Chondrocyte (in vitro differentiated cells): Measurements from ENCODE around the gene CETP. TPM values are rescaled to one million over a fixed set of nuclear protein-coding genes. Genes with fewer than 3 reads are reported as not detected.

Experiments
- DNase-seq: peaks from one replicate; pipeline ENCODE4 v3.0.0; 2021; ENCODE audit warnings: mixed read lengths, low spot score
- H3K27ac Mint-ChIP-seq: one replicate; pipeline ENCODE4 v1.8.0; 2021; ENCODE audit warnings: mild to moderate bottlenecking, moderate library complexity, mixed read lengths; ENCODE audit not compliant: unreplicated experiment
- H3K27me3 Mint-ChIP-seq: 2 replicates; pipeline ENCODE4 v1.8.0; 2021; ENCODE audit warnings: low read depth, mixed read lengths
- H3K36me3 Mint-ChIP-seq: 2 replicates; pipeline ENCODE4 v1.8.0; 2021; ENCODE audit warnings: low read depth, mixed read lengths
- H3K4me1 Mint-ChIP-seq: 2 replicates; pipeline ENCODE4 v1.8.0; 2021; ENCODE audit warnings: low read depth, mild to moderate bottlenecking, mixed read lengths
- H3K4me3 Mint-ChIP-seq: one replicate; pipeline ENCODE4 v1.8.0; 2021; ENCODE audit warnings: mild to moderate bottlenecking, moderate library complexity, mixed read lengths; ENCODE audit not compliant: unreplicated experiment
- H3K9me3 Mint-ChIP-seq: 2 replicates; pipeline ENCODE4 v1.8.0; 2021; ENCODE audit warnings: low read depth, mixed read lengths
- total RNA-seq: library from RNA; stranded (reverse); gene quantifications from 3 replicates; pipeline ENCODE4 v1.2.1, GENCODE V29; 2021
- TF ChIP-seq, protein P1 (sequence below): fragments of 200-600 bp; sonication (generic); IDR thresholded peaks from 2 replicates; pipeline ENCODE4 v1.5.0; 2021; ENCODE audit warnings: antibody characterized with exemption, mild to moderate bottlenecking, moderate library complexity

CETP gene
- total RNA-seq, 1 donor from 2014 or later = not detected

DNA sequence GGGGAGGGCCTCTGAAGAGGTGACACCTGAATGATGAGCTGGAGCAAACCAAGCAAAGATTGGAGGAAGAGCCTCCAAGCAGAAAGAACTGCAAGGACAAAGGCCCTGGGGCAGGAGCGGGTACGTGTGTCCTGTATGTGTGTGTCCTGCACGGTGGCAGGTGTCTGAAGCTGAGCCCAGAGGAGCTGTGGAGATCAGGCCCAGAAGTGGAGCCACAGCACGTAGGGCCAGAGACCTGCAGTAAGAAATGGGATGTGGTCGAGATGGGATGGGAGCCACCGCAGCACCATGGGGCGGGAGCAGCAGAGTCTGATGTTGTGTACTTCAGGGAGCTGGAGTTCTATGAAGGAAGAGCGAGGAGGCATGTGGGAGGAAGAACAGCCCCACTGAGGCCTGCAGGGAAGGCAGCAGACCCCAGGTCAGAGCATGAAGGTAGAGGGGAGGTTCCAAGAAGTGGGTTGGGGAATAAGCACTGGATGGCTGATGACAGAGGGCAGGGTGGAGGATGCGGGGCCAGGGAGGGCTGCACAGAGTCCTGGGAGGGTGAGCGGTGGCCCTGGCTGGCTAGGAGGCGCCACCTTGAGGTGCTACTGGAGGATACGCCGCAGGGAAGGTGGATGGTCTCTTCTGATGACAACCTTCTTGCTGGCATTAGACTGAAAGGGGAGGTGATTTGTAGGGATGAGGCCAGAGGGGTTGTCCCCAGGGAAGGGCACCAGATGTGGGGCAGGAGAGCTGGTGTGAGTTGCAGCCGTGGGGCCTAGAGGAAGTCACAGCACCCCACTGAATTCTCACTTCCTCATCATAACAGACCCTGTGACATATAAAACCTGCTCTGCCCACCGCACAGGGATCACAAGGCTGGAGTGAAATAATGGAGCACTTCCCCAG lies 10.6 kb upstream of the CETP start:
- DNase-seq = no peak
- peak overlapping the region; percentile 67 for H3K27ac Mint-ChIP-seq
- H3K4me3 Mint-ChIP-seq = no peak overlapping the region
- H3K36me3 Mint-ChIP-seq = no peaks in the 10 kb centered on the region
- peaks cover 6% of the 10 kb centered on the region for H3K4me1 Mint-ChIP-seq
- no peaks in the 10 kb centered on the region for H3K27me3 Mint-ChIP-seq
- no peaks in the 10 kb centered on the region for H3K9me3 Mint-ChIP-seq
- TF ChIP-seq, protein P1, sequence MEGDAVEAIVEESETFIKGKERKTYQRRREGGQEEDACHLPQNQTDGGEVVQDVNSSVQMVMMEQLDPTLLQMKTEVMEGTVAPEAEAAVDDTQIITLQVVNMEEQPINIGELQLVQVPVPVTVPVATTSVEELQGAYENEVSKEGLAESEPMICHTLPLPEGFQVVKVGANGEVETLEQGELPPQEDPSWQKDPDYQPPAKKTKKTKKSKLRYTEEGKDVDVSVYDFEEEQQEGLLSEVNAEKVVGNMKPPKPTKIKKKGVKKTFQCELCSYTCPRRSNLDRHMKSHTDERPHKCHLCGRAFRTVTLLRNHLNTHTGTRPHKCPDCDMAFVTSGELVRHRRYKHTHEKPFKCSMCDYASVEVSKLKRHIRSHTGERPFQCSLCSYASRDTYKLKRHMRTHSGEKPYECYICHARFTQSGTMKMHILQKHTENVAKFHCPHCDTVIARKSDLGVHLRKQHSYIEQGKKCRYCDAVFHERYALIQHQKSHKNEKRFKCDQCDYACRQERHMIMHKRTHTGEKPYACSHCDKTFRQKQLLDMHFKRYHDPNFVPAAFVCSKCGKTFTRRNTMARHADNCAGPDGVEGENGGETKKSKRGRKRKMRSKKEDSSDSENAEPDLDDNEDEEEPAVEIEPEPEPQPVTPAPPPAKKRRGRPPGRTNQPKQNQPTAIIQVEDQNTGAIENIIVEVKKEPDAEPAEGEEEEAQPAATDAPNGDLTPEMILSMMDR = peak; percentile 83

DNA sequence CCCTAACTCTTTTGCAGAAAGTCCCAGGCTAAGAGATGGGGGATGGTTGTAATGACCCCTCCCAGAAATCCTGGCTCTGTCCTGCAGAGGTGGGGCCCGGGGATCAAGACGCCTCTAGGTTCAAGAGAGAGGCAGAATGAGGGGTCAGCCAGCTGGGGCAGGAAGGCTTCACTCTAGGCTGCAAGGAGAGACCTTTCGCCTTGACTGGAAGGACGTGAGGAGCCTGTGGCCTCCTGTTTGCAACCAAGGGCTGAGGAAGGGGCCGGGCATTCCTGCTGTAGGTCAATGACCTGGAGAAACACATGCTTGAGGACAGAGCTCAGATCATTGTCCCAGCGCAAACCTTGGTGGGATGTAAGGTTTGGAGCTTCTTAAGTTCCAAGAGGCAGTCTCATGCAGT lies 8.7 kb upstream of the CETP start:
- H3K27me3 Mint-ChIP-seq = no peaks in the 10 kb centered on the region
- no peak overlapping the region for H3K27ac Mint-ChIP-seq
- TF ChIP-seq, protein P1 = no peak
- no peaks in the 10 kb centered on the region for H3K9me3 Mint-ChIP-seq
- H3K4me3 Mint-ChIP-seq = no peak overlapping the region
- no peaks in the 10 kb centered on the region for H3K4me1 Mint-ChIP-seq
- no peak for DNase-seq
- no peaks in the 10 kb centered on the region for H3K36me3 Mint-ChIP-seq

DNA sequence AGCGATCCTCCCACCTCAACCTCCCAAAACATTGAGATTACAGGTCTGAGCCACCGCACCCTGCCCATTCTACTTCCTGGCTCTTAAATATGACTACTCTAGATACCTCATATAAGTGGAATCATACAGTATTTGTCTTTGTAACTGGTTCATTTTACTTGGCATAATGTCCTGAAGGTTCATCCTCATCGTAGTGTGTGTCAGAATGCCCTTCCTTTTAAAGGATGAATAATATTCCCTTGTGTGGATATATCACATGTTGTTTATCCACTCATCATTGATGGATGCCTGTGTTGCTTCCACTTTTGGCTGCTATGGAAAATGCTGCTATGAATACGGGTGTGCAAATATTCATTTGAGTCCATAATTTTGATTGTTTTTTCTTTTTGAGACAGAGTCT lies 5.7 kb upstream of the CETP start:
- no peaks in the 10 kb centered on the region for H3K36me3 Mint-ChIP-seq
- peaks cover 2% of the 10 kb centered on the region for H3K4me1 Mint-ChIP-seq
- no peaks in the 10 kb centered on the region for H3K9me3 Mint-ChIP-seq
- no peak overlapping the region for H3K27ac Mint-ChIP-seq
- no peaks in the 10 kb centered on the region for H3K27me3 Mint-ChIP-seq
- no peak overlapping the region for H3K4me3 Mint-ChIP-seq
- DNase-seq = no peak
- TF ChIP-seq, protein P1 = no peak

DNA sequence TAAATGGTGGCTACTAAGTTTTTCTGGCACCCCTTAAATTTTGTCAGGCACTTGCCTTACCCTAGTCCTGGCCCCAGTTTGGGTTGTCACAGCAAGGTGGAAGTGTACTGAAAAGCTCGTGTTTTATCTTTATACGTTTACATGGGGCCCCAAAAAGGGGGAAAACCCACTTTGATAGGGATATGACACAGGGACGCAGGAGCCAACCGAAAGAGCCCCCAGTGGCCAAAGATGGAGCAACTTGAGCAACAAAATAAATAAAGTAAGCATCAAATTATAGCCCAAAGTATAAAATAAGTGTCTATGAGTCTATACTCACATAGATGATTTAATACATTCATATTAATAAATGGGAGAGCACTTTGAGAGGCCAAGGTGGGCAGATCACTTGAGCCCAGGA lies 5.0 kb upstream of the CETP start:
- H3K4me3 Mint-ChIP-seq = no peak overlapping the region
- H3K36me3 Mint-ChIP-seq = no peaks in the 10 kb centered on the region
- no peaks in the 10 kb centered on the region for H3K9me3 Mint-ChIP-seq
- no peaks in the 10 kb centered on the region for H3K27me3 Mint-ChIP-seq
- no peak for DNase-seq
- H3K27ac Mint-ChIP-seq = no peak overlapping the region
- peaks cover 5% of the 10 kb centered on the region for H3K4me1 Mint-ChIP-seq
- TF ChIP-seq, protein P1 = peak; percentile 41

DNA sequence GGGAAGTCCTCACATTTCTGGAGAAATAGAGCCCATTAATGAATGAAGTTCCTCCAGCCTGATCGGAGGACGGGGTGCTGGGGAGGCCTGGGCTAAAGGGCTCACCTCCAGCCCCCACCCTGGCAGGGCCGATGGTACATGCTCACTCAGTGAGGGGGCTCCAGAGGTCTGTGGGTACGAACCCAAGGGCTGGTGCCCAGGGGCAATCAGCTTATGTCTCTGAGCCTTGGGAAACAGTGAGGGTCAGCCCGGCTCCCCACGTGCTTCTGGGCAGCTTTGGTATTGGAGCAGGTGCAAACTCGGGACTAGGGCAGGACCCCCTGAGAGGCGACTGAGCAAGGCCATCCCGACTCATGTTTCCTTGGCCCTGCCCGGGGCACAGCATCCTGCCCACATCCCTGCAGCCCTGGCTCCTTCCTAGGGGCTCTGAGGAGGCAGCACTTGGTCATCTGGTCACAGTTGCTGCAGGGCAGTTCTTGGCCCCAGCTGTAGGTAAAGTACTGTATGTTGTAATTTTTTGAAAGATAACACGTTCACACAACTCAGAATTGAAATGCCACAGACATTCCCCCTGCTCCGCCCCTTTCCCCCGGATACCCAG lies 969 bp upstream of the CETP start:
- DNase-seq = no peak
- no peaks in the 10 kb centered on the region for H3K36me3 Mint-ChIP-seq
- TF ChIP-seq, protein P1 = no peak
- no peak overlapping the region for H3K4me3 Mint-ChIP-seq
- no peaks in the 10 kb centered on the region for H3K27me3 Mint-ChIP-seq
- no peaks in the 10 kb centered on the region for H3K9me3 Mint-ChIP-seq
- peaks cover 11% of the 10 kb centered on the region for H3K4me1 Mint-ChIP-seq
- H3K27ac Mint-ChIP-seq = no peak overlapping the region
